Forelimb muscle (tissue), 1 donor: ENCODE data around the gene ZNF578. TPM values are rescaled to one million over a fixed set of nuclear protein-coding genes. Genes with fewer than 3 reads are reported as not detected.
"Not testable (repeated sequence)": the region's sequence is repeated elsewhere in the genome, so short reads cannot be mapped to it uniquely, and the experiment has no call there.

ENCODE experiments used
- DNase-seq: peaks from one replicate; pipeline ENCODE4 v3.0.0-alpha.2; 2013; ENCODE audit warnings: low read depth
- polyA plus RNA-seq: library from polyadenylated mRNA; unstranded; fragments of 120-200 nt; gene quantifications from one replicate; pipeline ENCODE4 v1.2.1, GENCODE V29; 2013; ENCODE audit not compliant: insufficient read length

Gene ZNF578
- polyA plus RNA-seq, 1 donor: 2.4 TPM

- DNase-seq: no peak
These were observed 62.8 kb downstream of the ZNF578 start for GRCh38 chr19:52516191-52516590.

DNA sequence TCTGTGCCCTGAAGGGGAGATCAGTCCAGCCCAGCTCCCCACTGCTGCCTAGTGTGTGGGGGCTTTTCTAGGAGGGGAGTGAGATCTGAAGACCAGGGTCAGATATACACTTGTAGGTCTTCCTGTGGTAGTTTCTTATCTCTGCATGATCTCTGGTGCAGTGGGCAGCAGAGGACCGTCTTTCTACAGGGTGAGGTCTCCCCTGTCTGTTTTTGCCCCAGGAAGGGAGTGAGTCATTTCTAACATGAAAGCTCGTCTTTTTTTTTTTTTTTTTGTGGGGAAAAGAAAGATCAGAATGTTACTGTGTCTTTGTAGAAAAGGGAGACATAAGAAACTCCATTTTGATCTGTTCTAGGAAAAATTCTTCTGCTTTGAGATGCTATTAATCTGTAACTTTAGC, 65.3 kb downstream of the ZNF578 start:
- DNase-seq: no peak

GRCh38 chr19:52519175-52519574, 65.8 kb downstream of the ZNF578 start:
- not testable (repeated sequence) for DNase-seq

DNA sequence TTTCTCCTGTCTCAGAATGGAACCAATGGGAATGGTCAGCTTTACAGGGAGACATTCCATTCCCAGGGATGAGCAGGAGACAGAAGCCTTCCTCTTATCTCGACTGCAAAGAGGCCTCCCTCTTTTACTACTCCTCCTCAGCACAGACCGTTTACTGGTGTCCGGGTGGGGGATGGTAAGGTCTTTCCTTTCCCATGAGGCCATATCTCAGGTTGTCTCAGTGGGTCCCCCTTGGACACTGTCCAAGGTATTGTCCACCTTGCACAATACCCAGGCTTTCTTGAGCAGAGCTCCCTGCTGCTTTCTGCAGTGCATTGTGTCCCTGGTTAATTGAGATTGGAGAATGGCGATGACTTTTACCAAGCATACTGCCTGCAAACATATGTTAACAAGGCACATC, 66.7 kb downstream of the ZNF578 start:
- DNase-seq: no peak

DNA sequence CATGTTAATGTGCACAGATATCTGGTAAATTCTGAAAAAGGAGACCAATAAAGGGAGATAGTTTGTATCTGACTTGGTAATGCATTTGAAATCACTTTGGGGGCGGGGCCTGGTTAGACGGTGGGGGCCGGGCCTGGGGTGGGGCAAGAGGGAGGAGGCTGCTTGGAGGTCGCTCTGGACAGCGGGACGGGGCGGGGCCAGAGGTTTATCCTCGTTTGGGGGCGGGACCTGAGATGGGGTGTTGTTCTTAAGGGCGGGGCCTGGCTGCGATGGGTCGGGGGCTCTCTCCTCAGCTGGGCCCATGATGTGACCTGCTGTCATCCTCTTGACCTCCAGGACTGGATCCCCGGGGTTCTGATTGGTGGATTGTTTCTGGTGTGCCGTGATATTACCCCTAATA, 69.2 kb downstream of the ZNF578 start:
- no peak for DNase-seq

DNA sequence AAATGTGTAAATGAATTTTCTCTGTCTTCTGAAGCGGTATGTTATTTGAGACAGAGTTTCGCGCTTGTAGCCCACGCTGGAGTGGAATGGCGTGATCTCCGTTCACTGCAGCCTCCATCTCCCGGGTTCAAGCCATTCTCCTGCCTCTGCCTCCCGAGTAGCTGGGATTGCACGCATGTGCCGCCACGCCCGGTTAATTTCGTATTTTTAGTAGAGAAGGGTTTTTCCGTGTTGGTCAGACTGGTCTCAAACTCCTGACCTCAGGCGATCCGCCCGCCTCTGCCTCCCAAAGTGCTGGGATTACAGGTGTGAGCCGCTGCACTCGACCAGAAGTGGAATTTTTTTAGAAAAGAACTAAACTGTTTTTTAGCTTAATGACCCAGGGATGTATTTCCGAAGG, 70.7 kb downstream of the ZNF578 start:
- no peak for DNase-seq

DNA sequence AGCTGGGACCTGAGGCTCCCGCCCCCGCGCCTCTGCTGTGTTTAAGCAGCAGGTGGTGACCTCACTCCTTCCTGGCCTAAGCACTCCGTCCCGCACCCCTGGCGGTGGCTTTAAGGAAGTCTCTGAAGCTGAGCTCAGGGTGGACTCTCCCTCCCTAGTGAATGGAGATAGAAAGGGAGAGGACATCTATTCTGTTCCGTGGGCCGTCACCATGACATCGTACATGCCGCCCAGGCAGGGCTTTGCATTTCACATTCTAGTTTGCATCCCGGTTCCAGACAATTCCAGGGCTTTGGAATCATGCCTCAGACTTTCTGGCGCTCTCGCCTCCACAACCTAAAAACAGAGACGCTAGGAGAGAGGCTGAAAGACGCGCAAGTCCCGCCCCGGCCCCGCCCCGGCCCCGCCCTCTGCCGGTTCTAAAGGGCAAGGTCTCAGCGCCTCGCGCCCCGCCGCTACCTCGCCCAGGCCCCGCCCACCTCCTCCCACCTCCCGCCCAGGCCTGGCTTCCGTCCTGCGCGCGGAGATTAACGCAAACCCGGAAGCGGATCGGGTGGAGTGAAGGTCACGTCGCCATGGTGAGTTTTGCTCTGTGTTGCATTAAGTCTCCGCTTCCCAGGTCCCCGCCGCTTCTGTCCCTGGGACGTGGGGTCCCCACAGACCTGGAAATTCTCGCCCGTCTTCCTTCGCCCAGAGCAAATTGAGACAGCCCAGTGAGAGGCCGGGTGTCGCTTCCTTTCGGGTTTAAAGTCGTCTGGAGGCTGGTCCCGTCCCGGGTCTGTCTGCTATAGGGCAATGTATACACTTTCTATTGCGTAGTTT, 74.0 kb downstream of the ZNF578 start, which contains the start of gene ZNF808:
Gene ZNF808 (plus strand): TSS at position 535 of the 822 bp plus-strand sequence. CDS start 15,617 bp downstream, outside the sequence.
- peak; percentile 60 for DNase-seq

GRCh38 chr19:52527956-52528351, 74.6 kb downstream of the ZNF578 start:
- no peak for DNase-seq

GRCh38 chr19:52532480-52532879, 79.1 kb downstream of the ZNF578 start:
- no peak for DNase-seq

- no peak for DNase-seq
These were observed 80.5 kb downstream of the ZNF578 start for GRCh38 chr19:52533901-52534300.

DNA sequence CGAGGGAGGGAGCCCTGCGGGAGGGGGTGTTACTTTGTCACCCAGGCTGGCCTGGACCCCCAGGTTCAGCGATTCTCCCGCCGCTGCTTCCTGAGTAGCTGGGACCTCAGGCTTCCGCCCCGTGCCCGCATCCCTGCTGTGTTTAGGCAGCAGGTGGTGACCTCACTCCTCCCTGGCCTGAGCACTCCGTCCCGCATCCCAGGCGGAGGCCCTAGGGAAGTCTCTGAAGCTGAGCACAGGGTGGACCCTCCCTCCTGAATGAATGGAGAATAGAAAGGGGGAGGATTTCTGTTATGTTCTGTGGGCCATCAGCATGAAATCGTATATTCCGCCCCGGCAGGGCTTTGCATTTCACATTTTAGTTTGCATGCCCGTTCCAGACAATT, 82.0 kb downstream of the ZNF578 start:
- DNase-seq: not testable (repeated sequence)

GRCh38 chr19:52535771-52536447, 82.6 kb downstream of the ZNF578 start:
- peak; percentile 29 for DNase-seq

- DNase-seq: no peak
These were observed 83.1 kb downstream of the ZNF578 start for GRCh38 chr19:52536448-52536800.

DNA sequence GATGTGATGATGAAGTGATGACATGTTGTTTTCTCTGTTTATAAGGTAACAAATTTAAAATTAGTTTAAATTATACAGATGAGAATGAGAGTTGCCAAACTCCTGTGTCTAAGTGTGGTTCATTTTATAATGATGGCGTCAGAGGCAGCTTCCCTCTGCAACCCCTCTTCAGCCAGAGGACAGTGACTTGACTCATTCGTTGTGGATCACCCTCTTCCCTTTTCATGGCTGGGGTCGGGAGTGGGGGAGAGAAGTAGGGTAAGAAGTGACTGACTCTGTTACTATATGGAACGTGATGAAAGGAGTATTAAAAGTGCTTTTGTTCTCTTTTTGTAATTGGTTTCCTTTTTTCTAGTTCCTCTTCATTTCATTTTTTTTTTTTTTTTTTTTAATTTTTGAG, 85.5 kb downstream of the ZNF578 start:
- DNase-seq: not testable (repeated sequence)

DNA sequence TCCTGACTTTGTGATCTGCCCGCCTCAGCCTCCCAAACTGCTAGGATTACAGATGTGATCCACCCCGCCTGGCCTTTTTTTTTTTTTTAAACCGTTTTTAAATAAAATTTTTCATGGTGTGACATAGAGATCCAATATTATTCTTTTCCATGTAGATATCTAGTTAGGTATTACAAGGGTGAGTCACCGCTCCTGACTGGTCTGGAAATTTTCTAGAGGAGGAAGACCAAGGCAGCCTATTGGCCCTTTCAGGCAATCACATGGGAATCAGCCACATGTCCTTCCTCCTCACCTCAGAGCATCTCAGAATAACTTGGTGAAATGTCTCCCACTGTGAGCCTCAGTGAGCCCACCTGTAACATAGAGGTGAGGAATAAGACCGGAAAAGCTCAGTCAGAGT, 87.8 kb downstream of the ZNF578 start:
- not testable (repeated sequence) for DNase-seq

DNA sequence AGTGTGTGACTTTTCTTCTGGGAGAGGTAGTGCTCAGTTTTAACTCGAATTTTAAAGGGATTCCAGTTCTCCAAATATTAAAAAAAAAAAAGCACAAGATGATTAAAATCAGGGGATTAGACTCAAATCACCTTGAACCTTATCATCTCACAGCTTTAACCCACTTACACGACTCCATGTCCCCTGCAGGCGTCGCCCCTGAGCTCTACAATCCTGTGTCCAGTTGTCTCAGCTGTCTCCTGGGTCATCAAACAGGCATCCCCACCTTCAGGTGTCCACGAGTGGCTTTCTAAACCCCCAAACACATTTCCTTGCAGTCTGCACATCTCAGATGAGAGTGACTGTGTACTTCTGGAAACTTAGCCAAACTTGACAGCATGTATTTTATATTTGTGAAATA, 88.3 kb downstream of the ZNF578 start:
- no peak for DNase-seq

GRCh38 chr19:52542541-52542940, 89.2 kb downstream of the ZNF578 start:
- not testable (repeated sequence) for DNase-seq

GRCh38 chr19:52542984-52543664, 89.8 kb downstream of the ZNF578 start:
- no peak for DNase-seq

DNA sequence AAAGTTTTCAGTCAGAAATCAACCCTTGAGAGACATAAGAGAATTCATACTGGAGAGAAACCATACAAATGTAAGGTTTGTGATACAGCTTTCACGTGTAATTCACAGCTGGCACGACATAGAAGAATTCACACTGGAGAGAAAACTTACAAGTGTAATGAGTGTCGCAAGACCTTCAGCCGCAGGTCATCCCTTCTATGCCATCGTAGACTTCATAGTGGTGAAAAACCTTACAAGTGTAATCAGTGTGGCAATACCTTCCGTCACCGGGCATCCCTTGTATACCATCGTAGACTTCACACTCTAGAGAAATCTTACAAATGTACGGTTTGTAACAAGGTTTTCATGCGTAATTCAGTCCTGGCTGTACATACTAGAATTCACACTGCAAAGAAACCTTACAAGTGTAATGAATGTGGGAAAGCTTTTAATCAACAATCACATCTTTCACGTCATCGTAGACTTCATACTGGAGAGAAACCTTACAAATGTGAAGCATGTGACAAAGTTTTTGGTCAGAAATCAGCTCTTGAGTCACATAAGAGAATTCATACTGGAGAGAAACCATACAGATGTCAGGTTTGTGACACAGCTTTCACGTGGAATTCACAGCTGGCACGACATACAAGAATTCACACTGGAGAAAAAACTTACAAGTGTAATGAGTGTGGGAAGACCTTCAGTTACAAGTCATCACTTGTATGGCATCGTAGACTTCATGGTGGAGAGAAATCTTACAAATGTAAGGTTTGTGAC, 101.0 kb downstream of the ZNF578 start:
- DNase-seq: no peak

DNA sequence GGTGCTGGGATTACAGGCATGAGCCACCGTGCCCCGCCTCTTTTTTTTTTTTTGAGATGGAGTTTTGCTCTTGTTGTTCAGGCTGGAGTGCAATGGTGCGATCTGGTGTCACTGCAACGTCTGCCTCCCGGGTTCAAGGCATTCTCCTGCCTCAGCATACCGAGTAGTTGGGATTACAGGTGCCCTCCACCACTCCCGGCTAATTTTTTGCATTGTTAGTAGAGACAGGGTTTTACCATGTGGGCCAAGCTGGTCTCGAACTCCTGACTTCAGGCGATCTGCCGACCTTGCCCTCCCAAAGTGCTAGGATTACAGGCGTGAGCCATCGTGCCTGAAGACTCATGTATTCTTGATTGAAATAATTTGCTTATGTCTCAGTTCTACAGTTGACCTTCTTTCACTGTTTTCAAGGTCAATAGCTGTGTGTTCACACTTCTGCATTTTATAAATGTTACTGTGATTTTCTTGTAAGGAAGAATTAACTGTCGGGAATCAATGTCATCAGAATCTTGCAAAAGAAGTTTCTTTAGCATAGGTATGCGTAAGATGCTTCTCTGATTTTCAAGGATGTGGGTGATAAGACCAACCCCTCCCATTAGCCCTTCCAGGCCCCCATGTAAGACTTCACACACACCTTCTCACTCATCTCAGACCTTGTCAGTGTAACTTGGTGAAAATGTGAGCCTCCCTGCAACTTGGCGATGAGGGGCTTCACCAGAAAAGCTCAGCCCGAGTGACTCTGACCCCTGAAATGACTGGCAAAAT, 104.1 kb downstream of the ZNF578 start:
- DNase-seq: no peak
